ENCODE data around the gene NBEAL1.
"Not testable (repeated sequence)": the region's sequence is repeated elsewhere in the genome, so short reads cannot be mapped to it uniquely, and the experiment has no call there.

Gene NBEAL1

DNA sequence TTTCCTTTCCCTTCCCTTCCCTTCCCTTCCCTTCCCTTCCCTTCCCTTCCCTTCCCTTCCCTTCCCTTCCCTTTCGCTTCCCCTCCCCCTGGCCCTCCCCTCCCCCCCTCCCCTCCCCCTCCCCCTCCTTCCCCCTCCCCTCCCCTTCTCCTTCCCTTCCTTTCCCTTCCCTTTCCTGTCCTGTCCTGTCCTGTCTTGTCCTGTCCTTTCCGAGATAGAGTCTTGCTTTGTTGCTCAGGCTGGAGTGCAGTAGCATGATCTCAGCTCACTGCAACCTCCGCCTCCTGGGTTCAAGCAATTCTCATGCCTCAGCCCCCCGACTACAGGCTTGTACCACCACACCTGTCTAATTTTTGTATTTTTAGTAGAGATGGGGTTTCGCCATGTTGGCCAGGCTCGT lies 24.5 kb downstream of the NBEAL1 start:
- not testable (repeated sequence) for DNase-seq (ENCODE audit: low spot score)

DNA sequence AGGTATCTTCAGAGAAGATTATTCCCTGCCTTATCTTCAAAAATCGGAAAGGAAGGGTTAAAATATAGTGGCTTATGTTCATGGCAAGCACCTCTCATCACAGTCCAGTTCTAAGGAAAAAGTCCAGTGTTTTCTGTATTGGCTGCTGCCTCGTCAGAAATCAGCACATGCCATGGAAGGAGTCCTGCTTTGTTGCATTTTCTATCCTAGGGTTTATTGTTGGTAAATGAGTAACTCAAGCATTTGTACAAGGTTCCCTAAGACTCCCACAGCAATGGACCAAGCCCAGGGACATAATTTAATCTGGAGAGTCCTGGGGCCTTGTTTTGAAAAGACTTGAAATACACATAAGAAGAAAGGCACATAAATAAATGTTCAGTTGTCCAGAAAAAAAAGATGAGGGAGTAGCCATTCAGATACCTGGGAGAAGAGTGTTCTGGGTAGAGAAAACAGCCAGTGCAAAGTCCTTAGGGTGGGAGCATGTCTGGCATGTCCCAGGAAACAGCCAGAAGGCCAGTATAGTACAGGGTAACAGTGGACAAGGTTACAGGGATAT lies 26.4 kb downstream of the NBEAL1 start:
- no peak for DNase-seq (ENCODE audit: low spot score)

DNA sequence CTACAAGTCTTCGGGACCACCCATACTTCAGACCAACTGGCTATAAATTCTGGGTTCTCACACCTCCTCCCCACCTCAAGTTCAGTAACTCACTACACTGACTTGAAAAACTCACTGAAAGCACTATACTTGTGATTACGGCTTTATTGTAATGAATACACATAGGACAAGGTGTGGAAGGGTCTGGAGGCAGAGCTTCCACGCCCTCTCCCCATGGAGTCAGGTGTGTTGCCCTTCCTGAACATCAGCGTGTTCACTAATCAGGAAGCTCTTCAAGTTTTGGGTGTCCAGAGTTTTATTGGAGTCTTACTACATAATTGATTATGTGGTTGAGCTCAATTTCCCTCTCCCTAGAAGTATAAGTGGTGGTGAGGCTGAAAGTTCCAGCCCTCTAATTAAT lies 27.5 kb downstream of the NBEAL1 start:
- DNase-seq (ENCODE audit: low spot score): no peak

DNA sequence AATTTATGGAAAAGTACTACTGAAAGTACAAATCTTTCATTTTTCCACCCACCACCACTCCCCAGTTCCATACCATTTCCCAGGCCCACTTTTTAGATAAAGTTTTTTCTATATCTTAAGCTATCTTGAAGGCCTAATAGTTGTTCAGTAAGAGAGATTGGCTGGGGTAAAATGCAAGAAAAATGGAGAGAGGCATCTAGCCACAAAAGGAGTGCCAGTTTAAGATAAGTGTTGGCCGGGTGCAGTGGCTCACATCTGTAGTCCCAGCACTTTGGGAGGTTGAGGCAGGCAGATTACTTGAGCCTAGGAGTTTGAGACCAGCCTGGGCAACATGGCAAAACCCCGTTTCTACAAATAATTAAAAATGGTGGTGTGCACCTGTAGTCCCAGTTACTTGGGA lies 28.6 kb downstream of the NBEAL1 start:
- no peak for DNase-seq (ENCODE audit: low spot score)

DNA sequence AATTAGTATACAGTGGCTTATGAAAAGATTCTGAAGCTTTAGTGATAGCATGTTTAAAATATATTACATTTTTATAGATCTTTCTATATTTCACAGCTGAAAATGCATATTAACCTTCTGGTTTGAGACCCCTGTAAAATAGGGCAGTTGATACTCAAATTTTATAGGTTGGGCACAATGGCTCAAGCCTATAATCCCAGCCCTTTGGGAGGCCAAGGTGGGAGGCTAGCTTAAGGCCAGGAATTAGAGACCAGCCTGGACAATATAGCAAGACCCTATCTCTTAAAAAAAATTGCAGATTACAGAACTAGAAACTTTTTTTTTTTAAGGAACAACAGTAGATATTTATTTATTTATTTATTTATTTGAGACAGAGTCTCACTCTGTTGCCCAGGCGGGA lies 31.2 kb downstream of the NBEAL1 start:
- no peak for DNase-seq (ENCODE audit: low spot score)

DNA sequence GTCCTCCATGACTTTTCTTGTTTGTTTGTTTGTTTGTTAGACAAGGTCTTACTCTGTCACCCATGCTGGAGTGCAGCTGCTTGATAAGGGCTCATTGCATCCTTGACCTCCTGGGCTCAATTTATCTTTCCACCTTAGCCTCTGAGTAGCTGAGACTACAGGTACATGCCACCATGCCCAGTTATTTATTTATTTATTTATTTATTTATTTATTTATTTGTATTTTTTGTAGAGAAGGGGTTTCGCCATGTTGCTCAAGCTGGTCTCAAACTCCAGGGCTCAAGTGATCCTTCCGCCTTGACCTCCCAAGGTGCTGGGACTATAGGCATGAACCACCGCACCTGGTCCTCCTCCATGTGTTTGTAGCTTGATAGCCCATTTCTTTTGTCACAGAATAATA lies 37.9 kb downstream of the NBEAL1 start:
- no peak for DNase-seq (ENCODE audit: low spot score)

DNA sequence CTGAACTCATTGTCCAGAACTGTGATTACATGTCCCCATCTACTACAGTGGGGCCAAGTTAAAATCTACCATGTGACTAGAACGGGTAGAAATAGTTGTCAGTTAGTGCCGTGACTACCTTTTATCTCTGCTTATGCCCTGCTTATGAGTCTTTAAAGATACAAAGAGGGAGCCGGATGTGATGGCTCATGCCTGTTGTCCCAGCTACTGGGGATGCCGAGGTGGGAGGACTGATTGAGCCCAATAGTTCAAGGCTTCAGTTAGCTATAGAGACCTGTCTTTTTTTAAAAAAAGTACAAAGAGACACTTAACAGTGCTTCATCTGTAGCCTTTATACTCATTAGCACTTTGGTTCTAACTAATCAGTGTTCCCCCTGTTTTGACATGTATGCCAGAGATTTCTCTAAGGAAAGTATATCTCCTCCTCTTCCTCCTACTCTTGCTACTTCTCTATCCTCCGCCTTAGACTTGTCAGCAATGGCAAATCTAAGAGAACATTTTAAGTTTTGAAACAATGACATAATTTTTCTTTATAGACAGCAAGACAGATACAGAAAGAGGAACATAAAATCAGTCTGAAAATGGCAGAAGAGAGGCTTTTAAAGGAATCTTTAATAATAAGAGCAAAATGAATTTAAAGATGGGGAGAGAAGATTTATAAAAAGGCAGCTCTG lies 45.0 kb downstream of the NBEAL1 start:
- DNase-seq (ENCODE audit: low spot score): no peak

DNA sequence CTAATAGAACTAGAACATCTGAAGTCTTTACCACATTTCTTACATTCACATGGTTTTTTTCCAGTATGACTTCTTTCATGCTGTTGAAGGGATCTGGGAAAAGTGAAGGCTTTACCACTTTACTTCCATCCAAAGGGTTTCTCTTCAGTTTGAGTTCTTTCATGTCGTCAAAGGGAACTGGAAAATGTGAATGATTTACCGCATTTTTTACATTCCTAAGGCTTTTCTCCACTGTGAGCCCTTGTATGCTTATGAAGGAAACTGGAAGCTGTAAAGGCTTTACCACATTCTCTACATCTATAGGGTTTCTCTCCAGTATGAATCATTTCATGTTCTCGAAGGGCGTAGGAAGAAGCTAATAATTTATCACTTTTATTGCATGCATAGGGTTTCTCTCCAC lies 46.7 kb downstream of the NBEAL1 start:
- DNase-seq (ENCODE audit: low spot score): no peak

DNA sequence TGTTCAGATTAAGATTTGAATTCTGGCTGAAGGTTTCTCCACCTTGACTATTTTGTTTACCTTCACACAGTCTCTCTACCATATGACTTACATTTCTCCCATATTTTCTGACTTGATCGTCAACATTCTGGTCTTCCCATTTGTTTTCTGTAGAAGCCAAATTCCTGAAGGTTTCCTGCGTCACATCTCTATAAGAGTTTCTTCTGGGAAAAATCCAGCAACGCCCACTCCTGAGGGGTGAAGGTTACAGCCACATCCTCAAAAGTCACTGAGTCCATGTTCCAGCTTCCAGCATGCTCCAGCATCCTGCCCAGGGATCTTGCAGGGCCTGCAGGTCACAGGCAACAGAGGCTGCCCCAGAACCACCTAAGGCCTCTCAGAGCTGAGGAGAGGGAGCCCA lies 47.5 kb downstream of the NBEAL1 start:
- no peak for DNase-seq (ENCODE audit: low spot score)

DNA sequence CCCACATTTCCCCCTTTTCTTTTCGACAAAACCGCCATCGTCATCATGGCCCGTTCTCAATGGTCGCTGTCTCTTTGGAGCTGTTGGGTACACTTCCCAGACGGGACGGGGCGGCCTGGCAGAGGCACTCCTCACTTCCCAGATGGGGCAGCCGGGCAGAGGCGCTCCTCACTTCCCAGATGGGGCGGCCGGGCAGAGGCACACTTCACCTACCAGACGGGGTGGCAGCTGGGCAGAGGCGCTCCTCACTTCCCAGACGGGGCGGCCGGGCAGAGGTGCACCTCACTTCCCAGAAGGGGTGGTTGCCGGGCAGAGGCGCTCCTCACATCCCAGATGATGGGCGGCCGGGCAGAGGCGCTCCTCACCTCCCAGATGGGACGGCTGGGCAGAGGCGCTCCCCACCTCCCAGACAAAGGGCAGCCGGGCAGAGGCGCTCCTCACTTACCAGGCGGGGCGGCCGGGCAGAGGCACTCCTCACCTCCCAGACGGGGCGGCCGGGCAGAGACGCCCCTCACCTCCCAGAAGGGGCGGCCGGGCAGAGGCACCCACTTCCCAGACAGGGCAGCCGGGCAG lies 51.9 kb downstream of the NBEAL1 start:
- not testable (repeated sequence) for DNase-seq (ENCODE audit: low spot score)

DNA sequence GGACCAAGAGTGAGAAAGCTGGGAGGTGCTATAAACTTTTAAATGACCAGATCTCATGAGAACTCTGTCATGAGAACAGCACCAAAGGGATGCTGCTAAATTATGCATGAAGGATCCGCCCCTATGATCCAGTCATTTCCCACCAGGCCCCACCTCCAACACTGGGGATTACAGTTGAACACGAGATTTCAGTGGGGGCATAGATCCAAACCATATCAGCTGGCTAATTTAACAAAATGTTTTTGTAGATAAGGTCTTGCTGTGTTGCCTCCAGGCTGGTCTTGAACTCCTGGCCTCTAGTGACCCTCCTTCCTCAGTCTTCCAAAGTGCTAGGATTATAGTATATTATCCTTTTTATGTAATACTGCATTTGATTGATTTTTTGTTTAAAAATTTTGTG lies 56.0 kb downstream of the NBEAL1 start:
- DNase-seq (ENCODE audit: low spot score): no peak

DNA sequence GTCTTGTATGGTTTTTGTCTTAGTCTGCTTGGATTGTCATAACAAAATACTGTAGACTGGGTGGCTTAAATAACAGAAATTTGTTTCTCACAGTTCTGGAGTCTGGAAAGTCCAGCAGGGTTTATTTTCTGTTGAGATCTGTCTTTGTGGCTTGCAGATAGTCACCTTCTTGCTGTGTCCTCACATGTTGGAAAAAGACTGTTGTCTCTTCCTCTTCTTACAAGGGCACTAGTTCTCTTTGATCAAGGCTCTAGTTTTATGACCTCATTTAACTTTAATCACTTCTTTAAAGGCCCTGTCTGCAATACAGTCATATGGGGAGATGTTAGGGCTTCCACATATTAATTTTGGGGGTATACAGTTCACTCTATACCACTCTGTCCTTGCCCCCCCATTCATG lies 56.5 kb downstream of the NBEAL1 start:
- DNase-seq (ENCODE audit: low spot score): no peak

DNA sequence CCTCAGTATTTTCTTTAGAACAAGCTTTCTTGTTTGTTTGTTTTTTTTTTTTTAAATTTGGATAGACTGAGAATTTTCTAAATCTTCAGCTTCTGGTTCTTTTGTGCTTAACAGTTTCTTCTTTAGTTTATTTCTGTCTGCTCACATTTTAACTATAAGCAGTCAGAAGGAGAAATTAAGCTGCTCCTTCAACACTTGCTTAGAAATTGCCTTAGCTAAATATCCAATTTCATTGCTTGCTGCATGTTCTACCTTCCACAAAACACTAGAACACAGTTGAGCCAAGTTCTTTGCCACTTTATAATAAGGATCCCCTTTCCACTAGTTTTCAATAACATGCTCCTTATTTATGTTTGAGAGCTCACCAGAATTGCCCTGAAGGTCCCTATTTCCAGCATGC lies 57.7 kb downstream of the NBEAL1 start:
- no peak for DNase-seq (ENCODE audit: low spot score)

DNA sequence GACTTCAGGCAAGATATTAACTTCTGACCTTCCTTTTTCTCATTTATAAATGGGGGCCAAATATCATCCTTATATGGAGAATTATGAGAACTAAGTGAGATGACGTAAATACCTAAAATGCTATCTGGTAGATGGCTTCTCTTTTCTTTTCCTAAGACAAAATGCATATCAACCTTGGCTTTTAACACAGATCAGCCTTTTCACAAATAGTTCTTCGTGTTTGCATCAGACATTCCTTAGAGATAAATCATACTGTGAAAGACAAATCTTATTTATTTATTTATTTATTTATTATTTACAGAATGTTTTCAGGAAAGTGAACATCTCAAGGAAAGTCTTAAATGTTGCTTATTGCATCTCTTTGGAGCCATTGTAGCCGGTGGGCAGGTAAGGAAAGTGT lies 62.8 kb downstream of the NBEAL1 start:
- no peak for DNase-seq (ENCODE audit: low spot score)

DNA sequence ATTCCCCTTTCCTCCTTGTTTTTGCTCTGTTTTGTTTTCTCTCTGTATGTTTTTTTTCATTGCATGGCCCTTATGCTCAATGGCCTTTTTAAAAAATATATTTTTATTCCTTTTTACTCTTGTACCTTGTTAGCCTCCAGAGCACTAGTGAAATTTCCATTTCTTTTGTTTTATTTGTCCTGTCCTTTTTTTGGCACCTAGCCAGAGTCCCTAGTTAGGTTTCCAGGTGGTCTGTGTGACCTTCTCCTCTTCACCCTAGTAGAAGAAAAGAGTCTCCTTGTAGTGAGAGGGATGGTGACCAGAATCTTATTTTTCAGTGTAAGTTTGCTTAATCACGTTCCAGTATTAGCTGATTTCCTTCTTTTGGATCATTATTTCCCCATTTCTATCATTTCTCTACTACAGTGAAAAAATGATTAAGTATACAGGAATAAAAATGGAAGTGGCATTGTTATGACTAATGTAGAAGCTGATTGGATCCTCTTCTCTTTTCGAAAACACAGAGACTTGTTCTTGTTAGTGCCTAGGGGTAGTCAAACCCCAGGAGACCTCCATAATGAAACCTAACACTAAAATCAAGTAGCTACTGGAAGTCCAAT lies 65.9 kb downstream of the NBEAL1 start:
- no peak for DNase-seq (ENCODE audit: low spot score)

DNA sequence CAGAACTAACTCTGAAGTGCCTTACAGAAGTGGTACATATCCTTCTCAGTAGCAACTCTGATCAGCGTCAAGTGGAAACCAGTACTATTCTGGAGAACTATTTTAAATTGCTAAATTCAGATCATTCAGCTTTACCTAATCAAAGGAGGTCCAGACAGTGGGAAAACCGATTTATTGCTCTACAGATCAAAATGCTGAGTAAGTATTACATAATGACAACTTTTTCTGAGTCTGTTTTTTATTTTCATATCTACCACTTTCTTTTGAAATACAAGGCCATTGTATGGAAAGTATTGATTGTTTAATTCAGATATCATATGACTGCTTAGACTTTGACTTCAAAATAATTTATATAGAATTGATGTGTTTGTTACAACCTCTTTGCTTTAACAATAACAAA lies 68.7 kb downstream of the NBEAL1 start:
- DNase-seq (ENCODE audit: low spot score): no peak

DNA sequence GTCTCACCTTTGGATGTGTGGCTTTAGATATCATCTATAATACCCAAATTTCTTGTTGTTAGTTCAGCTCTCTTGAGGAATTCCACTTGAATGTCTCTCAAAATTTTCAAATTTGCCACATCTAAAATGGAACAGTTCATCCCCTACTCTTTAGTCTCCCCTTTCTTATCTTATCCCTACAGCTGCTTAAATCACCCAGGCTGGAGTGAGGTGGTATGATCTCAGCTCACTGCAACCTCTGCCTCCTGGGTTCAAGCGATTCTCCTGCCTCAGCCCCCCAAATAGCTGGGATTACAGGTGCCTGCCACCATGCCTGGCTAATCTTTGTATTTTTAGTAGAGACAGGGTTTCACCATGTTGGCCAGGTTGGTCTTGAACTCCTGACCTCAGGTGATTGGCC lies 71.7 kb downstream of the NBEAL1 start:
- not testable (repeated sequence) for DNase-seq (ENCODE audit: low spot score)

DNA sequence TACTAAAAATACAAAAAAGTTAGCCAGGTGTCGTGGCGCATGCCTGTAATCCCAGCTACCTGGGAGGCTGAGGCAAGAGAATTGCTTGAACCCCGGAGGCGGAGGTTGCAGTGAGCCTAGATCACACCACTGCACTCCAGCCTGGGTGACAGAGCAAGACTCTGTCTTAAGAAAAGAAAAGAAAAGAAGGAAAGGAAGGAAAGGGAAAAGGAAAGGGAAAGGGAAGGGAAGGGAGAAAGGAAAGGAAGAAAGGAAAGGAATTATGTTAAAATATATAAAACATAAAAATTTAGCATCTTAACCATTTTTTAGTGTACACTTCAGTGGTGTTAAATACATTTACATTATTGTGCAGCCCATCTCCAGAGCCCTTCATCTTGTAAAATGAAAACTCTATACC lies 76.0 kb downstream of the NBEAL1 start:
- DNase-seq (ENCODE audit: low spot score): not testable (repeated sequence)

DNA sequence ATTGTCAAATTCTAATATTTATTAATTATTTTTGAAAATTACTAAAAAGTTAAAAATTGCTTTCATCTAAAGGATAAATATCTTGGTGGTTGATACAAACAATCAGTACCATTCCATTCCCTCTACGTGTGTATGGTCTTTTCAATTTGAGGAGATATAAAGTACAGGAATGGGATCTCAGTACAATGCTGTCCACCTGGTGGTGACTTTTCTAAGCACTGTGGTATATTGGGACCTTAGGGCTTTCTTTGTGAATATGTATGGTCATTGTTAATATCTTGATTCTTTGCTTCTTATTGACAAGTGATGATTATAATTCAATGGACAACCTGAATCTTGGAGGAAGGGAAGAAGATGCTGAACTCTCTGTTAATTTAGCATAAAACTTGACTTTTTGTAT lies 83.1 kb downstream of the NBEAL1 start:
- DNase-seq (ENCODE audit: low spot score): no peak

DNA sequence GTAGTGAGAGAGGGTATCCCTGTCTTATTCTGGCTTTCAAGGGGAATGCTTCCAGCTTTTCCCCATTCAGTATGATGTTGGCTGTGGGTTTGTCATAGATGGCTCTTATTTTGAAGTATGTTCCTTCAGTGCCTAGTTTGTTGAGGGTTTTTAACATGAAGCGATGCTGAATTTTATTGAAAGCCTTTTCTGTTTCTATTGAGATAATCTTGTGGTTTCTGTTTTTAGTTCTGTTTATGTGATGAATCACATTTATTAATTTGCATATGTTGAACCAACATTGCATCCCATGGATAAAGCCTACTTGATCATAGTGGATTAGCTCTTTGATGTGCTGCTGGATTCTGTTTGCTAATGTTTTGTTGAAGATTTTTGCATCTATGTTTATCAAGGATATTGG lies 87.7 kb downstream of the NBEAL1 start:
- not testable (repeated sequence) for DNase-seq (ENCODE audit: low spot score)

DNA sequence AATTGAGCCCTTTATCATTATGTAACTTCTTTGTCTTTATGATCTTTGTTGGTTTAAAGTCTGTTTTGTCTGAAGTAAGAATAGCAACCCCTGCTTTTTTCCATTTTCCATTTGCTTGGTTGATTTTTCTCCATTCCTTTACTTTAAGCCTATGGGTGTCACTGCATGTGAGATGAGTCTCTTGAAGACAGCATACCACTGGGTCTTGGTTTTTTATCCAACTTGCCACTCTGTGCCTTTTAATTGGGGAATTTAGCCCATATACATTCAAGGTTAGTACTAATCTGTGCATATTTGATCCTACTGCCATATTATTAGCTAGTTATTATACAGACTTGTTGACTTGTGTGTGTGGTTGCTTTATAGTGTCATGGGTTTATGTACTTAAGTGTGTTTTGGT lies 89.6 kb downstream of the NBEAL1 start:
- DNase-seq (ENCODE audit: low spot score): no peak

DNA sequence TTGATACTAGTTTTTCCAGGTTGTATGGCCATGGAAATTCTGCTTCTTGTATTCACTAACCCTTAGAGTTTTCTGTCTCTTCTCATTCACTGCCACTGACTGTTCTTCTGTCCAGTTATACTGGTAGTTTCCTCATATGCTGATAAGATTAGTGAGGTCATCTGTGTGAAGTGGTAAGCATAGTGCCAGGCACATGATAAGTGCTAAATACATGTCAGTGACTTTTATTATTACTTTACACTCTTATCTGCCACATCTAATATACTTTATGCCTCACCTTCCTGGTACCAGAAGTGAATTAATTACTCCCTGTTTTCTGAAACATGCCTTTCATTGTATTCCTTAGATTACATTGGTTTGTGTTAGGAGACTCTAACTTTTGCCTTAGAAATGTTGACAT lies 91.3 kb downstream of the NBEAL1 start:
- no peak for DNase-seq (ENCODE audit: low spot score)

DNA sequence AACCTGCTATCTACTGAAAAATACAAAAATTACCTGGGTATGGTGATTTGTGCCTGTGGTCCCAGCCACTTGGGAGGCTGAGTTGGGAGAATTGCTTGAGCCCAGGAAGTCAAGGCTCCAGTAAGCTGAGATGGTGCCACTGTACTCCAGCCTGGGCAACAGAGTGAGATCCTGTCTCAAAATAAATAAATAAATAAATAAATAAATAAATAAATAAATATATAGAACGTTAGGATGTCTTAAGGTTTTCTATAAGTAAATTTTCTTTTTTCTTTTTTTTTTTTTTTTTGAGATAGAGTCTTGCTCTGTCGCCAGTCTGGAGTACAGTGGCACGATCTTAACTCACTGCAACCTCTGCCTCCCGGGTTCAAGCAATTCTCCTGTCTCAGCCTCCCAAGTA lies 95.8 kb downstream of the NBEAL1 start:
- DNase-seq (ENCODE audit: low spot score): not testable (repeated sequence)

DNA sequence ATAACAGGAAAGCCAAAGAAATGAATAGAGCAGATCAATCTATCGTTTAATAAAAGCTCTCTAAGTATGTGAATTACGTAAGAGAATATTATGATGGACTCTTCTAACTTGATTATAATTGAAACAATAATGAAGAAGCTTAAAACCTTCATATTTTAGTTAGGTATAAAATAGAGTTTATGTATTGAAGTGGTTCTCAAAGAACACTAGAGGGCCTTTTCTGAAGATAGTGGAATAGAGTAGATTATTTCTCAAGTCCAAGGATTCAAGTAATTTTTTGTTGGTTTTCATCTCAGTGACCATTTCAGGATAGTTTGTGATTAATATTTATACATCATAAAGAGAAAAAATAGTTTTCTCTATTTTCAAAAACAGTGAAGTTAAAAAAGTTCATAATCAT lies 97.7 kb downstream of the NBEAL1 start:
- DNase-seq (ENCODE audit: low spot score): no peak

All from ecto neural progenitor cell (in vitro differentiated cells).